GM12865 (cell line): ENCODE data around the gene ADGRV1.

Experiments used
- DNase-seq: peaks from one replicate; pipeline ENCODE4 v3.0.0; 2010; ENCODE audit warnings: low read depth
- H3K4me3 ChIP-seq: 2 replicates; pipeline ENCODE4 v1.5.1; 2011; ENCODE audit warnings: mild to moderate bottlenecking, low read depth, low read length, control low read depth
- TF ChIP-seq, protein P1 (sequence below): IDR thresholded peaks from 2 replicates; pipeline ENCODE4 v1.5.1; 2011; ENCODE audit warnings: low read length, control low read depth, low read depth, inconsistent platforms; ENCODE audit not compliant: insufficient read depth; ENCODE audit errors: missing control alignments

Gene ADGRV1

DNA sequence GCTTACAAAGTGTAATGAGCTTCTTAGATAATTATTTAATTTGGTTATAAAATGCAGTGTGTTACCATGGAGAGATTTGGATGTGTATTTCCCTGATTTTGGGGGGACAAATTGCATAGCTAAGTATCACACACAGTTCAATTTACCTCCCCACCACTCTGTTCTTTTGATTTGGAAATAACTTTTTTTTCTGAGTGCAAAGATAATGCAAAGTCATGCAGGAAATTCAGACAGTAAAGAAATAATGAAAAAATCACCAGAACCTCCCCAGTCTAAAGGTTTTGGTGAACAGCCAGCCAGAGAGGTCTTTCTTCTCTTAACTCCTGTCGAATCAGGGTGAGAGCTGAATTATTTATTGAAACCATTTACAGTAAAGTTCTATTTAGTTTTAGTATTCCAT is 3.2 kb downstream of the ADGRV1 start:
- H3K4me3 ChIP-seq = no peak overlapping the region
- TF ChIP-seq, protein P1, sequence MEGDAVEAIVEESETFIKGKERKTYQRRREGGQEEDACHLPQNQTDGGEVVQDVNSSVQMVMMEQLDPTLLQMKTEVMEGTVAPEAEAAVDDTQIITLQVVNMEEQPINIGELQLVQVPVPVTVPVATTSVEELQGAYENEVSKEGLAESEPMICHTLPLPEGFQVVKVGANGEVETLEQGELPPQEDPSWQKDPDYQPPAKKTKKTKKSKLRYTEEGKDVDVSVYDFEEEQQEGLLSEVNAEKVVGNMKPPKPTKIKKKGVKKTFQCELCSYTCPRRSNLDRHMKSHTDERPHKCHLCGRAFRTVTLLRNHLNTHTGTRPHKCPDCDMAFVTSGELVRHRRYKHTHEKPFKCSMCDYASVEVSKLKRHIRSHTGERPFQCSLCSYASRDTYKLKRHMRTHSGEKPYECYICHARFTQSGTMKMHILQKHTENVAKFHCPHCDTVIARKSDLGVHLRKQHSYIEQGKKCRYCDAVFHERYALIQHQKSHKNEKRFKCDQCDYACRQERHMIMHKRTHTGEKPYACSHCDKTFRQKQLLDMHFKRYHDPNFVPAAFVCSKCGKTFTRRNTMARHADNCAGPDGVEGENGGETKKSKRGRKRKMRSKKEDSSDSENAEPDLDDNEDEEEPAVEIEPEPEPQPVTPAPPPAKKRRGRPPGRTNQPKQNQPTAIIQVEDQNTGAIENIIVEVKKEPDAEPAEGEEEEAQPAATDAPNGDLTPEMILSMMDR = no peak
- DNase-seq = no peak

DNA sequence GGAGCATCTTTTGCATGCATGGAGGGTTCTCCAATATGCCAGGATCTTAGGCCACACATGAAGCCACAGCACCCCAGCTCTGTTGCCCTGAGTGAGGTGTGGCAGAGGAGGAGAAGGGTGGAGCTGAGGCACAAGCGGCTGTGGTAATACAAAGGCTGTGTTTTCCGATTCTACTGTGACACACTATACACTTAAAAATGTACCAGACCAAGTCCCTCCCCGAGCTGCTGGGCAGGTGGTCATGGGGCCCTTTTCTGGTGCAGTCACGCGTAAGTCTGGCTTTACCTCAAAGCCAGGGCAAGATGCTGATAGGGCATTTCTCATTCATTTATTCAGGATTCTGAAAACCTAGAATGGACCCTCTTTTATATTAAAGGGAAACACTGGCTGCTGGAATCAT is 3.7 kb downstream of the ADGRV1 start:
- no peak for DNase-seq
- H3K4me3 ChIP-seq = no peak overlapping the region
- TF ChIP-seq, protein P1 = no peak

DNA sequence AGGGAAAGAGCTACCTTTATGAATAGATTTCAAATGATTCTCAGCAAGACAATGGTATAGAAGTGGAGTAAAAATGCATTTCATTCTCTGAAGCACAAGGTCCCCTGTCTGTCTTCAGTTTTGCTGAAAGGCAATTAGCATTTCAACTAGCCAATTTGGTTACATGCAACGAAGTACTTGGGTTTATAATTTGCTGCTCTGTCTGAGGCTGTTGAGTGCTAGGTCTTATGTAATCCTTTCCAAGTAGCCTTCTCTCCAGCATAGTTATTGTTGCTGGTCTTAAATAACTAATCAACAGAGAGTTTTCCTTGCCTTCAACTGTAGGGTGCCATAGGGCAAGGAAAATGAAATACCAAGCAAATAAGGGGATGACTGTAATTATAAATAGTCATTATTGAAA is 4.5 kb downstream of the ADGRV1 start:
- TF ChIP-seq, protein P1 = no peak
- H3K4me3 ChIP-seq = no peak overlapping the region

DNA sequence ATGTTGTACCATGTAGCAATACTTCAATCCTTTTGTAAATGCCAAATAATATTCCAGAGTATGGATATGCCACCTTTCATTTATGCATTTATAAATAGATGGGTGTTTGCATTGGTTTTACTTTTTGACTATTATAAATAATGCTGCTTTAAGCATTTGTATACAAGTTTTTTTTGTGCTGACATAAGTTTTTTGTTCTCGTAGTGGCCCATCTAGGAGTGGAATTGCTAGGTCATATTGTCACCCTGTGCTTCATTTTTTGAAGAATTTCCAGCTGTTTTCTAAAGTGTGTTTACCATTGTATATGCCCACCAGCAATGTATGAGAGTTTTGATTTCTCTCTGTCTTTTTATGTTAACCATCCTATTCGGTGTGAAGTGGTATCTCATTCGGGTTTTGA is 6.9 kb downstream of the ADGRV1 start:
- TF ChIP-seq, protein P1 = no peak
- no peak for DNase-seq
- no peak overlapping the region for H3K4me3 ChIP-seq

More for the DNA sequence above, 4.5 kb downstream of the ADGRV1 start:
- DNase-seq = no peak

DNA sequence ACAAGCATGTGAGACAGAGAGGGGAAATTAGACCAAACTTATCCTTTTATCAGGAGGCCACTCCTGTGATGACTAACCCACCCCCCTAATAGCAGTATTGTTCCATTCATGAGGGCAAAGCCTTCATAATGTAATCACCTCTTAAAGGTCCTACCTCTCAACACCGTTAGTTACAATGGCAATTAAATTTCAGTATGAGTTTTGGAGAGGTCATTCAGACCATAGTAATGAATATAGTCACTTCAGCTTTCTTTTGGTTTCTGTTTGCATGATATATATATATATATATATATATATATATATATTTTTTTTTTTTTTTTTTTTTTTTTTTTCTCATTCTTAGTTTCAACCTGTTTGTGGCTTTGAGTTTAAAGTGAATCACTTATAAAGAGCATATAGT is 10.5 kb downstream of the ADGRV1 start:
- no peak for DNase-seq
- H3K4me3 ChIP-seq = no peak overlapping the region
- TF ChIP-seq, protein P1 = no peak

DNA sequence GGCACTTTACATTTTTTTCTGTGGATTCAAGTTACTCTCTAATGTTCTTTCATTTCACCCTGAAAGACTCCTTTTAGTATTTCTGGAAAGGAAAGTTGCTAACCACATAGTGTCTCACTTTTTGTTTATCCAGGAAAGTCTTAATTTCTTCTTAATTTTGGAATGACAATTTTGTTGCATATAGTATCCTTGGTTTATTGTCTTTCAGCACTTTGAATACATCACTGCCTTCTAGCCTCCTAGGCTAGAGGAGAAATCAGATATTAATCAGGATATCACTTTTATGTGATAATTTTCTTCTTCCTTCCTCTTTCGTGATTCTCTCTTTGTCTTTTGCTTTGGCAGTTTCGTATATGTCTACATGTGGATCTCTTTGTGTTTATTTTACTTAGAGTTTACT is 11.4 kb downstream of the ADGRV1 start:
- TF ChIP-seq, protein P1 = no peak
- no peak for DNase-seq
- no peak overlapping the region for H3K4me3 ChIP-seq

DNA sequence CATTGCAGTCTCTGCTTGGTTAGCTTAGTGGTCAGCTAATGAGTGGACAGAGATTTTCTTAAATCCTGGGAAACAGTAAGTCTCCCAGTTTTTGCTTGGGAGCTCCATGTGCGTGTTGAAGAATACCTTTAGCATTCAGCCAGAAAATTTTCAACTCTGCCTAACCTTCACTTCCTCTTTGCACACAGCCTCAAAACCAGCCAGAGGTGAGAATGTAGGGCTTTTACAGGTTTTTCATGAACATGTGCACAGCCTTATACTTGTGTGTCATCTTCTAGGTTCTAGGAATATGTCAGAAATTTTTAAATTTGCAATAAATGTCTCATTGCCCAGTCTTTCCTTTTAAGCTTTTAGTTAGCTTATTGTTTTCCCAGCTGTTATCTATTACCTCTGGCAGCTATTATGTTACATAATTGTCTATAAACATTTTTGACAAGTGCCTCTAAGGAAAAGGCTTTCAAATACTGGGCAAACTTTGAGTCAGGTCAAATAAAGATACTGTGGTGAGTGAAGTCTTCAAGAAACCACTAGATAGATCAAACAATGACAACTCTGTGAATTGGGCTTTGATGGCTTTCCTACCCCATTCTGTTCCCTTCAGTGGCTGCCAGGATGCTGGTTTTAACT is 12.7 kb downstream of the ADGRV1 start:
- H3K4me3 ChIP-seq = no peak overlapping the region
- DNase-seq = no peak
- TF ChIP-seq, protein P1 = no peak
